Body of pancreas (tissue), 4 donors: ENCODE data around the gene HPSE2.

Source experiments
- POLR2A ChIP-seq, 3 donors: fragments of 450-650 bp; IDR thresholded peaks; one replicate each; pipeline ENCODE4 v1.6.1; 2016; ENCODE audit warnings: antibody characterized with exemption in 3 of 3, mild to moderate bottlenecking in 2 of 3
- TF ChIP-seq, protein P1 (sequence below), 7 experiments: fragments of 450-650 bp in 4 of 7; fragments of 200-600 bp in 3 of 7; sonication (generic) in 3 of 7; IDR thresholded peaks; one replicate each; pipeline ENCODE4 v1.5.1; 2016 to 2019; ENCODE audit warnings: antibody characterized with exemption in 7 of 7

DNA sequence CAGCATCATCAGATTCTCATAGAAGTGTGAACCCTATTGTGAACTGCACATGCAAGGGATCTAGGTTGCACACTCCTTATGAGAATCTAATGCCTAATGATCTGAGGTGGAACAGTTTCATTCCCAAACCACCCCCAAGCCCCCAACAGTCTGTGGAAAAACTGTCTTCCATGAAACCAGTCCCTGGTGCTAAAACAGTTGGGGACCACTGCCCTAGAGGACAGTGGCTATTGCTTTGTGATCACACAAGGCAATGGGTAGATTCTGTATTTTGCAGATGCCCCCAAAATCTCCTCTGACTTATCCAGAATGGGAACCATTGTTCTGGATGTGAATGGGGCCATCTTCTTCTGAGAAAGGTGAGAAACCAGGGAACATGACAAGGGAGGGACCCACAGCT lies 757.8 kb downstream of the HPSE2 start:
- TF ChIP-seq, protein P1, sequence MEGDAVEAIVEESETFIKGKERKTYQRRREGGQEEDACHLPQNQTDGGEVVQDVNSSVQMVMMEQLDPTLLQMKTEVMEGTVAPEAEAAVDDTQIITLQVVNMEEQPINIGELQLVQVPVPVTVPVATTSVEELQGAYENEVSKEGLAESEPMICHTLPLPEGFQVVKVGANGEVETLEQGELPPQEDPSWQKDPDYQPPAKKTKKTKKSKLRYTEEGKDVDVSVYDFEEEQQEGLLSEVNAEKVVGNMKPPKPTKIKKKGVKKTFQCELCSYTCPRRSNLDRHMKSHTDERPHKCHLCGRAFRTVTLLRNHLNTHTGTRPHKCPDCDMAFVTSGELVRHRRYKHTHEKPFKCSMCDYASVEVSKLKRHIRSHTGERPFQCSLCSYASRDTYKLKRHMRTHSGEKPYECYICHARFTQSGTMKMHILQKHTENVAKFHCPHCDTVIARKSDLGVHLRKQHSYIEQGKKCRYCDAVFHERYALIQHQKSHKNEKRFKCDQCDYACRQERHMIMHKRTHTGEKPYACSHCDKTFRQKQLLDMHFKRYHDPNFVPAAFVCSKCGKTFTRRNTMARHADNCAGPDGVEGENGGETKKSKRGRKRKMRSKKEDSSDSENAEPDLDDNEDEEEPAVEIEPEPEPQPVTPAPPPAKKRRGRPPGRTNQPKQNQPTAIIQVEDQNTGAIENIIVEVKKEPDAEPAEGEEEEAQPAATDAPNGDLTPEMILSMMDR (IDR thresholded peaks at IDR 0.05) = no peak
- TF ChIP-seq POLR2A (IDR thresholded peaks at IDR 0.05) = no peak
